WERI-Rb-1 (cell line): Measurements from ENCODE around the gene ADGRG3.

Source experiments
- DNase-seq: peaks from one replicate; pipeline ENCODE4 v3.0.0-alpha.2; 2020
- H3K27ac ChIP-seq: fragments of 250-450 bp; sonication (Bioruptor Pico); 2 replicates; pipeline ENCODE4 v1.5.1; 2020; ENCODE audit warnings: mild to moderate bottlenecking, moderate library complexity
- H3K27me3 ChIP-seq: fragments of 250-450 bp; sonication (Bioruptor Pico); 2 replicates; pipeline ENCODE4 v1.5.1; 2021; ENCODE audit warnings: mild to moderate bottlenecking, low read depth, moderate library complexity; ENCODE audit not compliant: insufficient read depth, severe bottlenecking
- H3K36me3 ChIP-seq: fragments of 250-450 bp; sonication (Bioruptor Pico); 2 replicates; pipeline ENCODE4 v1.5.1; 2020; ENCODE audit warnings: mild to moderate bottlenecking, moderate library complexity
- H3K4me3 ChIP-seq: 2 replicates; pipeline ENCODE4 v1.5.1; 2011; ENCODE audit warnings: low read depth, mild to moderate bottlenecking, control low read depth, low read length
- H3K9me3 ChIP-seq: fragments of 250-450 bp; sonication (Bioruptor Pico); 2 replicates; pipeline ENCODE4 v1.5.1; 2021; ENCODE audit warnings: mild to moderate bottlenecking, moderate library complexity; ENCODE audit not compliant: severe bottlenecking
- CTCF ChIP-seq: IDR thresholded peaks from 2 replicates; pipeline ENCODE4 v1.5.1; 2011; ENCODE audit warnings: low read depth, mild to moderate bottlenecking, control low read depth, inconsistent platforms, low read length

ADGRG3 gene

GRCh38 chr16:57640185-57640584 lies 27.9 kb upstream of the ADGRG3 start:
- no peak overlapping the region for H3K4me3 ChIP-seq
- H3K27ac ChIP-seq, result no peak overlapping the region
- TF ChIP-seq CTCF, result no peak
- no peaks in the 10 kb centered on the region for H3K27me3 ChIP-seq
- DNase-seq, result no peak
- H3K36me3 ChIP-seq, result no peaks in the 10 kb centered on the region
- no peaks in the 10 kb centered on the region for H3K9me3 ChIP-seq

- no peaks in the 10 kb centered on the region for H3K27me3 ChIP-seq
- H3K27ac ChIP-seq, result no peak overlapping the region
- H3K4me3 ChIP-seq, result no peak overlapping the region
- TF ChIP-seq CTCF, result no peak
- H3K36me3 ChIP-seq, result no peaks in the 10 kb centered on the region
- no peak for DNase-seq
- no peaks in the 10 kb centered on the region for H3K9me3 ChIP-seq
Observed at GRCh38 chr16:57640612-57641011, 27.5 kb upstream of the ADGRG3 start.

- Histone ChIP-seq H3K4me3 (no peak overlapping the region), H3K27ac (no peak overlapping the region), H3K36me3 (no peaks in the 10 kb centered on the region), H3K27me3 (no peaks in the 10 kb centered on the region), H3K9me3 (no peaks in the 10 kb centered on the region)
- no peak for DNase-seq
- TF ChIP-seq CTCF, result no peak
Observed at GRCh38 chr16:57642160-57643135, 25.7 kb upstream of the ADGRG3 start.

GRCh38 chr16:57643147-57643874 lies 24.8 kb upstream of the ADGRG3 start:
- Histone ChIP-seq H3K9me3 (no peaks in the 10 kb centered on the region), H3K27me3 (no peaks in the 10 kb centered on the region), H3K4me3 (no peak overlapping the region), H3K27ac (no peak overlapping the region), H3K36me3 (no peaks in the 10 kb centered on the region)
- no peak for TF ChIP-seq CTCF
- no peak for DNase-seq

- Histone ChIP-seq H3K27ac (no peak overlapping the region), H3K4me3 (no peak overlapping the region), H3K9me3 (no peaks in the 10 kb centered on the region), H3K36me3 (no peaks in the 10 kb centered on the region), H3K27me3 (no peaks in the 10 kb centered on the region)
- DNase-seq, result no peak
- no peak for TF ChIP-seq CTCF
Observed at GRCh38 chr16:57643910-57644309, 24.2 kb upstream of the ADGRG3 start.
